PC-3 (cell line): ENCODE results near the gene UBE2S.

Source experiments
- EZH2 ChIP-seq: fragments of 300-600 bp; sonication (generic); IDR thresholded peaks from one replicate; pipeline ENCODE4 v1.6.1; 2017; ENCODE audit warnings: antibody characterized with exemption, mild to moderate bottlenecking, low read length; ENCODE audit not compliant: unreplicated experiment
- TF ChIP-seq, protein P1 (sequence below): fragments of 300-600 bp; sonication (generic); conservative IDR thresholded peaks from 2 replicates; pipeline ENCODE4 v1.5.1; 2017; ENCODE audit warnings: antibody characterized with exemption, low read depth, mild to moderate bottlenecking, low read length

DNA sequence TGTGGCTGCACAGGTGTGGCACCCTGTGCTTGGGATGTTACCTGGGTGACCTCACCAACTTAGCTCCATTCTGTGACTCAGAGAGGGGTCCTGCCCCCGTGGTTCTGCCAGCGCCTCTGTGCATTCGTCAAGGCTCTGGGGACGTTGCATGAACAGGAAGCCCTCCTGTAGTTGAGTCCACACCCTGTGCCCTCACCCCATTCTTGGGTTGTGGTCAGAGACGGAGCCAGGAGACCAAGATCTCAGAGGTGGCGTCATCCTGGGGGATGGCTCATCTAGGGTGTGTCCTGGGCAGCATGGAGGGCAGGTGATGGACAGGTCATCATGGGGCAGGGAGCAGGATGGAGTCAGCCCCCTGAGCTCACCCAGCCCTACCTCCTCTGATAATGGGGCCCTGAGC lies 55.5 kb downstream of the UBE2S start:
- TF ChIP-seq, protein P1, sequence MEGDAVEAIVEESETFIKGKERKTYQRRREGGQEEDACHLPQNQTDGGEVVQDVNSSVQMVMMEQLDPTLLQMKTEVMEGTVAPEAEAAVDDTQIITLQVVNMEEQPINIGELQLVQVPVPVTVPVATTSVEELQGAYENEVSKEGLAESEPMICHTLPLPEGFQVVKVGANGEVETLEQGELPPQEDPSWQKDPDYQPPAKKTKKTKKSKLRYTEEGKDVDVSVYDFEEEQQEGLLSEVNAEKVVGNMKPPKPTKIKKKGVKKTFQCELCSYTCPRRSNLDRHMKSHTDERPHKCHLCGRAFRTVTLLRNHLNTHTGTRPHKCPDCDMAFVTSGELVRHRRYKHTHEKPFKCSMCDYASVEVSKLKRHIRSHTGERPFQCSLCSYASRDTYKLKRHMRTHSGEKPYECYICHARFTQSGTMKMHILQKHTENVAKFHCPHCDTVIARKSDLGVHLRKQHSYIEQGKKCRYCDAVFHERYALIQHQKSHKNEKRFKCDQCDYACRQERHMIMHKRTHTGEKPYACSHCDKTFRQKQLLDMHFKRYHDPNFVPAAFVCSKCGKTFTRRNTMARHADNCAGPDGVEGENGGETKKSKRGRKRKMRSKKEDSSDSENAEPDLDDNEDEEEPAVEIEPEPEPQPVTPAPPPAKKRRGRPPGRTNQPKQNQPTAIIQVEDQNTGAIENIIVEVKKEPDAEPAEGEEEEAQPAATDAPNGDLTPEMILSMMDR: no peak
- no peak for TF ChIP-seq EZH2
